ENCODE data around the gene PRELP.

- peak in 1 of 4 donors; percentile 14 for TF ChIP-seq POLR2AphosphoS5 (IDR thresholded peaks at IDR 0.05)
- no peak for TF ChIP-seq CTCF (IDR thresholded peaks at IDR 0.05)
- TF ChIP-seq POLR2A (IDR thresholded peaks at IDR 0.05) = no peak
- no peak for TF ChIP-seq EP300 (IDR thresholded peaks at IDR 0.05)
Observed at GRCh38 chr1:203520315-203520714, 44.7 kb downstream of the PRELP start.

All from sigmoid colon (tissue), 4 donors.